ENCODE measurements around the gene CHRDL1.
A peak's percentile ranks its signal among the peaks of the same experiment; 100 is the strongest.
"Not testable (repeated sequence)": the region's sequence is repeated elsewhere in the genome, so short reads cannot be mapped to it uniquely, and the experiment has no call there.

The CHRDL1 gene

DNA sequence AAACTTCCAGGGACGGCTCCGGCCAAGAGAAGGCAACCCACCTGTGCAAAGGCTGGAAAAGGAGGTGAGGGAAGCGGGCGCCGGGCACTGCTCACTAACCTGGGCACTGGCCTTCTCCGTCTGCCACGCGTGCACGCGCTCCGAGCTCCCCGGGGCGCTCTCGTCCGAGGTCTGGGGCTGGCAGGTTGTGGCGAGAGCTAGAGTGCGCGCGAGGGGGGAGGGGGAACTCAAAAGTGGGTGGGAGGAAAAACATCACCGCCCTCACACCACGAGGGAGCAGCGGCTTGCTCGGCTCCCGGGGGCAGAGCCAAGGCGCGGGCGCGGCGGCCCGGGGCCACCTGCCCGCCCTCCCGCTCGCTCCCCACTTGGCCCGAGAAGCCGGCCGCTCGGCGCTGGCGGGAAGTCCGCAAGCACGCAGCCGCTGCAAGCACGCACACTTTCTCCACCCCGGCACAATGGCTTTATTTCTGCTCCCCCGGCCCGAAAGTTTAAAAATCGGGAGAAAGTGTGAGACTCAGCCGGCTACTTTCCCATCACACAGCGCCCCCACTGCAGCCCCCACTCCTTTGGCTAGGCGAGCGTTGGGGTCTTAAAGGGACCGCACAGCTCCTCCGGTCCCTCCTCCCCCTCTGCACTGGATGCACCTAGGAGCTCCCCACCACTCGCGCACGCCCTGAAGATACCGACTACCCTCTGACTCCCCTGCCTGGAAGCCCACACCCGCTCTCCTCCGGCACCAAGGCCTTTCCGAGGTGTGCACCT is at the start of gene CHRDL1:
CHRDL1 (minus strand) TSS at position 173 of the 762 bp plus-strand sequence. CDS start 3,636 bp downstream, outside the sequence.
- DNase-seq: peak; percentile 13

DNA sequence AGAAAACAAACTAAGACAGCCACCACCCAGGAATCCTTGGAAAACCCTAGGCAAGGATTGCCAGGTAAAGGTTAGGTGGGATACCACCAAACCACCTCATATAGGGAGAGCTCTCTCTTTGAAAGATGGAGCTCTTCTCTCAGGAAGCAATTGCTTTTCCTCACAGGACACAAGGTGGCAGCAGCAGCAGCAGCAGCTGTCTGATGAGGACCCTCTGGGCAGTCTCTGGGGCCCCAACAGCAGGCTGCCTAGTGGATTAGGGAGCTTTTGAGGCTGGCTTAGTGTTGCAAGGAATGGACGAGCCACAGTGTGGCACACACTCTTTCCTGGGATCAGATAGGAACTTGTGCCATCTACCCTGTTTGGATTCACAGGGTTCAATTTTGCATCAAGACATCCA is 41.4 kb upstream of the CHRDL1 start:
- DNase-seq: no peak

- no peak for DNase-seq
These were observed 40.8 kb upstream of the CHRDL1 start for GRCh38 chrX:110836451-110836850.

DNA sequence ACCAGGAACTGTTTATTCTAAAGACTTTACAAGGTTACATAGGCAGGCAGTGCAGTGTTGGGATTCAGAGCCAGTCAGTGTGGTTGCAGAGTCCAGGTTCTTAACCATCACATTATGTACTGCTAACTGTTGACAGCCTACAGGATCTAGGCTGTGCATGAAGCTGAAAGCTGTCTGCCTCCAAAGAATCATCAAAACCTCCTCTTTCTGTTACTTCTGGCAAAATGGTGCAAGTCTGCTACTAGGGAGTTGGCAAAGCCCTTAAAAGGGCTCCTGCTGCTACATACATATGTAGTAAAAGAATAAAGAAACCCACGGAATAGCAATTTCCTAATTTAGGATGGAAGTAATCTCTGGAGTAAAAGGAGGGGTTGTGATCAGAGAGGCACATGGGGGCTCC is 40.4 kb upstream of the CHRDL1 start:
- no peak for DNase-seq

DNA sequence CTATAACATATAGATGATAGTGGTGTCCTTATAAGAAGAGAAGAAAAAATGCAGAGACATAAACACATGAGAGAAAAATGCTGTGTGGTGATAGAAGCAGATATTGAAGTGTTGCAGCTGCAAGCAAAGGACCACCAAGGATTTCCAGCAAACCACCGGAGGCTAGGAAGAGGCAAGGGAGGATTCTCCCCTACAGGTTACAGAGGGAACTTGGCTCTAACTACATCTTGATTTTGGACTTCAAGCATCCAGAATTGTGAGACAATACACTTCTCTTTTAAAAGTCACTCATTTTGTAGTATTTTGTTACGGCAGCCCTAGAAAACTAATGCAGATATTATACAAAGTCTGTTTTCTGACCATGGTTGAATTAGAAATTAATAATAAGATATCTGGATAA is 30.4 kb upstream of the CHRDL1 start:
- DNase-seq: no peak

GRCh38 chrX:110816543-110816942 is 20.9 kb upstream of the CHRDL1 start:
- DNase-seq: not testable (repeated sequence)

- no peak for DNase-seq
These were observed 10.5 kb upstream of the CHRDL1 start for GRCh38 chrX:110806145-110806544.

DNA sequence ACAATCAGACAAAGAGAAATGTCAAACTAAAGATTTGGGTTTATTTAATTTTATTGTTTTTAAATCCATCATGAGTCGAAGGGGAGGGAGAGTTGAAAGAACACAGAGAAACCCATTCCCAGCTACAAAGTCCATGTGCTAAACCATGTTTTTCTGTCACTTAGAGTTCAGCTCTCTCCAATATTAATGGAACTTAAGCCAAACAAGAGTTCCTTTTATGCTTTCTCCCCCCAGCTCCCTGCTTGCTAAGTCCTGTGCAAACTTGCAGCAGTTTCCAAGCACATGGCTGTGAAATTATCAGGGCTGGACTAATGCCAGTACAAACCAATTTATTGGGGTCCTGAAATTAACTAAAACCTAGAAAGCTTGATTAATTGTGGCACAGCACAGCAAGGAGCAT is 9.7 kb upstream of the CHRDL1 start:
- no peak for DNase-seq

DNA sequence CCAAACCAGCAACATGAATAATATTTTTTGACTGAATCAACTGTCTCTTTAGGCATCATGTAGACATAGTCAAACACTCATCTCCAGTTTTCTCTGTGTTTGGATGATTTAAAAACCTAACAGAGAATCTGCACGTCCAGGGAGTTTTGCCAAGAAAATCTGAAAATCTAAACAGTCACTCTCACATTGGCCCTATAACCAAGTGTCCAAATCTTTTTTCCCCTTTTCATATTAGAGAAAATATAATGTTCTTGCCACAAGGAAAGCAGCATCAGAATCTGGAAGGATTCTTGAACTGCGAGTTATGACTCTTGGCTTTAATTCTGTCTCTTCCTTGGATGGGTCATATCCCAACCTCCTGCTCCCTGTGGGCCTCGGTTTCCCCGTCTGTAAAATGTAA is 8.8 kb upstream of the CHRDL1 start:
- no peak for DNase-seq

DNA sequence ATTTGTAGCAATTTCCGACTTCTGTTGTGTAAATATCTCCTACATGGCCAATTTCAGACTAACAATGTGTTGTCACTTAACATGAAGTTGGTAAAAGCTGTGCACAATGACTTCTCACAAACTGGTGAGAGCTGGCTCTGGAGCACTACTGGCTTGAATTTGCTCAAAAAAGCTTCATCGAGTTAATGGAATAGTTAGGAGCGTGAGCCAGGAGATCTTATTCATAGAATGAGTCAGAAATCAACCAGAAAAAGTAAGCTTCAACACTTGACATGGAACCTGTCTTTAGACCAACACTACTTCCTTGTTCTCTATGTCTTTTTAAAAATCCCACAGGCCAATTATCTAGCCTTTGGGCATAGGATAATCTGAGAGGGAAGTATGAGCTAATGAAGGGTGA is 7.9 kb upstream of the CHRDL1 start:
- no peak for DNase-seq

GRCh38 chrX:110796407-110796697 is 735 bp upstream of the CHRDL1 start:
- no peak for DNase-seq

- no peak for DNase-seq
These were observed 1.0 kb downstream of the CHRDL1 start for GRCh38 chrX:110794601-110795000.

GRCh38 chrX:110791071-110791470 is 4.5 kb downstream of the CHRDL1 start:
- no peak for DNase-seq

GRCh38 chrX:110786486-110786885 is 9.1 kb downstream of the CHRDL1 start:
- DNase-seq: no peak

- DNase-seq: no peak
These were observed 35.8 kb downstream of the CHRDL1 start for GRCh38 chrX:110759785-110760184.

DNA sequence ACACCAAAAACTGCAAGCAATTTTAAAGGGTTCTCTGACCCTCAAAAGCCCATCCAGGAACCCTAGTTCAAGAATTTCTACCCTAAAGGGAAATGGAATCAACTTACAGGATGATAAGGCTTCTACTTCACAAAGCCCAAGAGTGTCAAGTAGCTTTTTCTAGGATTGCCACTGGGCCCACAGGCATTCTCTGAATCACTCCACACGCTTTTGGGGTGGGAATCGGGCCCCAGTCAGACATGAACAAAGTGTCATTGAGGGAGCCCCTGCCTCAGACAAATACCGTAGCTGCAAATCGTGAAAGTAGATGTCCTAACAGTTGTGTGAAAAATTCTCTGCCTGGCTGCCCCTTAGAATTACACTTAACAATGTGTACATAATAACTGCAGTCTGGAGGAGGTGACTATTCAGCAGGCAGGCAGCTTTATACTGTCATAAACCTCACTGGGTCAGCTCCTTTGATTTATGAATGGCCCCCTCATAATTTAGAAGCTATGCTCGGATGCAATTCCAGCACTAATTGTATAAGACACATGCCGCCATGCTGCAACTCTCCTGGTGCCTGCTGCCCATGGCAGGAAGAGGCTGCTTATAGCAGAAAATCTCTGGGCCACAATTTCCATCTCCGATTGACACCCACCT is 36.7 kb downstream of the CHRDL1 start:
- DNase-seq: no peak

DNA sequence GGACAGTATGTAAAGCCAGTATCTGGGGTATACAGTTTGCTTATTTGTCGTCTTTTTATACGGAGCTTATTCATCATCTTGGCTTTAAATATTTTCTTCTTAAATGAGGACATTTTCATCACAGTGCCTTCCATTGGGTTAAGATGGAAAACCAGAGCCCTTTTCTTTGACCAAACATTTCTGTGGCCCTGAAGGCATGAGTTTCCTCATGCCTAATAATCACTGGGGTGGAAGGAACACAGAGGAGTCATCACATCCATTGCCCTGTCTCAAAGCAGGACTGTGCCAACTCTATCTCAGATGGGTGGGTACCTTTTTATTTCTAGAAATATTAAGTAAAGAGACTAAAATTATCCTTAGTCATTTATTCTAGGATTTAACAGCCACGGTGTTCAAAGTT is 40.0 kb downstream of the CHRDL1 start:
- no peak for DNase-seq

DNA sequence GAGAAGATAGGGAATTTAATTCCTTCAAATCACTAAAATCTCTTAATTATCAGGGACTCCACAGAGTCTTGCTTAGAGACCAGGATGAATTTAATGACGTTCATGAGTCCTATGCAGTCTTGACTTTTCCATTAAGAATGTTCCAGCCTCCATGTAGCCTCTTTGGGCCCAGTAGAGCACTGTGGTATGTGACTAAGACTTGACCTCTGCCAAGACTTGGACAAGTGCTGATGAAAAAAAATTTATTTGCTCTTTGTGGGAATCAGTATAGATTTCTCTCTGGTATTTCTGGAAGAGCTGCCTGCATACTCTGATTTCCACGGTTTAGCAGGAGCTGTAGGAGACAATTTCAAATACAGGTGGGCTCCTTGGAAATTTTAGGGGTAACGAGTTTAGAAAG is 40.6 kb downstream of the CHRDL1 start:
- no peak for DNase-seq

DNA sequence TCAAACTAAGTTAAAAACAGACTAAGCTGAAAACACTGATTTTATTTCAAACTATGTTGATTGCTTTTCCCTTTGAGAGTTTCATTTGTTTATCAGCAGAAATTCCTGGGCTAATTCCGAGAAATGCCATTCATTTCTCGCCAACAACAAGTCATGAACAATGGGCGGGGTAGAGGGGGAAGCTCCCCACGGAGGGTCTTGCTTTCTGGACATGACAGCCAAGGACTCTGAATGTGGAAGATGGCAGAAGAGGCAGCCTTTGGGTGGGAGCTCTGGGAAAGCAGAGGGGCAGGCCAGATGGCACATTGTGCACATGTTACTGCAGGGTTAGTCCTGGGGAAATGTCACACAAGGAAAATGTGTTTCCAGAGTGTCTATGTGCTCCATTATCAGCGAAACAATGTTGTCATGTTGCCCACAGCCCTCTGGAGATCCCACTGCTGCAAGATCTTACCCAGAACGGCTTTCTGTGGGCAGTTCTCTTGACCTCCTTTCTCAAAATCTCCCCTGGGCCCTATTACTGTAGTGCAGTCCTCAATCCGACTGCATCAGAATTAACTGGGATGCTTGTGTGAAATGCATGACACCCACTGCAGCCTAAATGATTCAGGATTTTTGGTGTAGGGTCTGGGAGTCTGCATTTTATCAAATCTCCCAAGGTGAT is 45.0 kb downstream of the CHRDL1 start:
- DNase-seq: no peak

- no peak for DNase-seq
These were observed 47.3 kb downstream of the CHRDL1 start for GRCh38 chrX:110748256-110748806.

GRCh38 chrX:110746014-110746413 is 49.6 kb downstream of the CHRDL1 start:
- no peak for DNase-seq

- no peak for DNase-seq
These were observed 50.3 kb downstream of the CHRDL1 start for GRCh38 chrX:110745288-110745687.

GRCh38 chrX:110743679-110744340 is 51.8 kb downstream of the CHRDL1 start:
- DNase-seq: no peak

Measured in NCI-H748 treated with DMSO at 0.1 percent for 48 hours (cell line).